ENCODE measurements around the gene MT4.
"Not testable (repeated sequence)": the region's sequence is repeated elsewhere in the genome, so short reads cannot be mapped to it uniquely, and the experiment has no call there.

Gene MT4

DNA sequence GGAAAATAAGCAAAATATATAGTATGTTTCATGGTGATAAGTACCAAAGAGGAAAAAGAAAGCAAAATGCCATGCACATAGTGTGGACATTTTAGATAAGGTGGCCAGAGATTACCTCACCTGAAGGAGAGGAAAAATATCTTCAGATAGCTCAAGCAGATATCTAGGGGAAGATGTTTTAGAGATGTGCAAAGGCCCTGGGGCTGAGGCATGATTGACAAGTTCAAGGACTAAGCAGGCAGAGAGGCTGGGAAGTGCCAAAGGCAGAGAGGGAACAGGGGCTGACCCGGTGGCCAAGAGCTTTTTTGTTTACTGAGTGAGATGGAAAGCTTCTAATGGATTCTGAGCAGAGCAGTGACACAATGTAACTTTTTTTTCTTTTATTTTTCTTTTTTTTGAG is 4.4 kb upstream of the MT4 start:
- Histone ChIP-seq H3K27ac (ENCODE audit: low read depth, low read length) (no peak overlapping the region), H3K36me3 (ENCODE audit: control insufficient read depth, insufficient read depth, low read length) (no peaks in the 10 kb centered on the region), H3K9ac (ENCODE audit: low read length) (no peak overlapping the region), H3K27me3 (ENCODE audit: control insufficient read depth, insufficient read depth, low read length) (no peaks in the 10 kb centered on the region; the same call in none of the 2 replicates), H3K4me1 (ENCODE audit: control insufficient read depth, insufficient read depth, low read length) (no peaks in the 10 kb centered on the region), H3K9me3 (ENCODE audit: control insufficient read depth, insufficient read depth, low read depth, low read length) (no peaks in the 10 kb centered on the region), H3K4me3 (ENCODE audit: low read depth, low read length) (no peak overlapping the region)

- Histone ChIP-seq H3K9ac (ENCODE audit: low read length) (no peak overlapping the region), H3K27ac (ENCODE audit: low read depth, low read length) (no peak overlapping the region)
These were observed 3.7 kb upstream of the MT4 start for GRCh38 chr16:56561126-56561525.

DNA sequence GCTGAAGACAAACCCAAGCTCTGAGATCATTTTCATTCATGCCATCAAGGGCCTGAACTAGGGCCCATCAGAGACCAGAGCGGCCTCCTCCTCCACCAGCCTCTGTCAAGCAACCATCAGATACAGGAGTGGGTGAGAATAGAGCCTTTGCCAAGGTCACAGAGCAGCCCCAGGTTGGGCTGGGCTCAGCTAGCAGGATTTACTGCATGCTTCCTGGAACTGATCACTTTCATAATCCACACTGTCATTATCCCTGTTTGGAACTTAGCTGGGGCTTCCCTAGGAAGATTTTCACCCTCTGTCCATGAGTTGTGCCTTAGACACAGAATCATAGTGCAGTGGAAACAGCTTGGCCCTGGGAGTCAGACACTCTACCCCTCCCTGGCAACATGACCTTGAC is 5.1 kb downstream of the MT4 start:
- H3K27me3 ChIP-seq (ENCODE audit: control insufficient read depth, insufficient read depth, low read length): peaks cover 4% of the 10 kb centered on the region; the same call in 1 of the 2 replicates
- H3K36me3 ChIP-seq (ENCODE audit: control insufficient read depth, insufficient read depth, low read length): no peaks in the 10 kb centered on the region
- no peaks in the 10 kb centered on the region for H3K4me1 ChIP-seq (ENCODE audit: control insufficient read depth, insufficient read depth, low read length)

More at GRCh38 chr16:56561126-56561525, 3.7 kb upstream of the MT4 start:
- Histone ChIP-seq H3K36me3 (ENCODE audit: control insufficient read depth, insufficient read depth, low read length) (no peaks in the 10 kb centered on the region), H3K27me3 (ENCODE audit: control insufficient read depth, insufficient read depth, low read length) (no peaks in the 10 kb centered on the region; the same call in none of the 2 replicates), H3K4me3 (ENCODE audit: low read depth, low read length) (no peak overlapping the region), H3K4me1 (ENCODE audit: control insufficient read depth, insufficient read depth, low read length) (no peaks in the 10 kb centered on the region), H3K9me3 (ENCODE audit: control insufficient read depth, insufficient read depth, low read depth, low read length) (no peaks in the 10 kb centered on the region)

DNA sequence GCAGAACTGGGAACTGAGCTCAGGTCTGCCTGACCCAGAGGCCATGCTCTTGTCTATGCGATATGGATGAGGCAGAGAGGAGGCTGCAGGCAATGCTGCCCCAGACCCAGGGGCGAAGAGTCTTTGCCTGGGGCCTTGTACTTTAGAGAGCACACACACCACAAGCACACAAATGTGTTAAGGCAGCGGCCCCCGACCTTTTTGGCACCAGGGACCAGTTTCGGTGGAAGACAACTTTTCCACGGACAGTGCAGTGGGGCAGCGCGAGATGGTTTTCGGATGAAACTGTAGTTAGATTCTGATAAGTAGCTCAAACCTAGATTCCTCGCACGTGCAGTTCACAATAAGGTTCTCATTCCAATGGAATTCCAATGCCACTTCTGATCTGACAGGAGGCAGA is 6.7 kb downstream of the MT4 start:
- Histone ChIP-seq H3K27ac (ENCODE audit: low read depth, low read length) (no peak overlapping the region), H3K27me3 (ENCODE audit: control insufficient read depth, insufficient read depth, low read length) (peaks cover 4% of the 10 kb centered on the region; the same call in 1 of the 2 replicates), H3K4me3 (ENCODE audit: low read depth, low read length) (no peak overlapping the region), H3K9me3 (ENCODE audit: control insufficient read depth, insufficient read depth, low read depth, low read length) (peaks cover 5% of the 10 kb centered on the region), H3K9ac (ENCODE audit: low read length) (no peak overlapping the region), H3K4me1 (ENCODE audit: control insufficient read depth, insufficient read depth, low read length) (no peaks in the 10 kb centered on the region), H3K36me3 (ENCODE audit: control insufficient read depth, insufficient read depth, low read length) (no peaks in the 10 kb centered on the region)

More for the DNA sequence above, 5.1 kb downstream of the MT4 start:
- no peak overlapping the region for H3K9ac ChIP-seq (ENCODE audit: low read length)
- H3K9me3 ChIP-seq (ENCODE audit: control insufficient read depth, insufficient read depth, low read depth, low read length): peaks cover 5% of the 10 kb centered on the region
- H3K4me3 ChIP-seq (ENCODE audit: low read depth, low read length): no peak overlapping the region
- H3K27ac ChIP-seq (ENCODE audit: low read depth, low read length): no peak overlapping the region

GRCh38 chr16:56574625-56575024 is 9.8 kb downstream of the MT4 start:
- Histone ChIP-seq H3K27me3 (ENCODE audit: control insufficient read depth, insufficient read depth, low read length) (no peaks in the 10 kb centered on the region), H3K4me3 (ENCODE audit: low read depth, low read length) (no peak overlapping the region), H3K9ac (ENCODE audit: low read length) (no peak overlapping the region), H3K9me3 (ENCODE audit: control insufficient read depth, insufficient read depth, low read depth, low read length) (peaks cover 9% of the 10 kb centered on the region), H3K27ac (ENCODE audit: low read depth, low read length) (no peak overlapping the region), H3K36me3 (ENCODE audit: control insufficient read depth, insufficient read depth, low read length) (no peaks in the 10 kb centered on the region), H3K4me1 (ENCODE audit: control insufficient read depth, insufficient read depth, low read length) (no peaks in the 10 kb centered on the region)

DNA sequence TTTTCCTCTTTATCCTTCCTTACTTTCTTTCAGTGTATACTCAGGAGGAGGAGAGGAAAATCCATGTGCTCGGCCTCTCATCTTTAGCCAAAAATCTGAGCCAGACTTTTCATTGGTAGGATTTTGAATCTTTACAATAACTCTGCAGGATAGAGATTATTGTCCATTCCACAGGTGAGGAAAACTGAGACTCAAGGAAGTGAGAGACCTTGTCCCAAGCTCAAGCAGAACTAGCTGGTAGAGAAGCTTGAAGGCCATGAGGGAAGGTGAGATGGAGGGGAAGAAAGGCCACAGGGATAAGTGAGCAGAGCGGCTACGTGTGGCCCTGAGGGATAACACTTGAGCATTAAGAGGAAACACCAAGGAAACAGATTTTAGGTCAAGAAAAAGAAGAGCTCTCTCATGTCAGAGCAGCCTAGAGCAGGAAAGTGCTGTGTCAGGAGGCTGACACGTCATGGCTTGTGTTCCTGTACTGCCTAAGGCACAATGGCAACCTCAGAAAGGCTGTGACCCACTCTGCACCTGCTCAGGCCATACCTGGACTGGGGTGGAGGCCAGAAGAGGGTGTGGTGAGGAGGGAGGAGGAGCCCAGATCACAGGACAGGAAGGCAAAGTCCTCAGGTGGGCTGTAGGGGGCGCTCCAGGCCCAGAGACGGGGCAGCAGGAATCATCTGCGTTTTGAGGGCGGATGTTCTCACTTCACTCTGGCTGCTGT is 11.9 kb downstream of the MT4 start:
- Histone ChIP-seq H3K36me3 (ENCODE audit: control insufficient read depth, insufficient read depth, low read length) (no peaks in the 10 kb centered on the region), H3K9ac (ENCODE audit: low read length) (no peak overlapping the region), H3K9me3 (ENCODE audit: control insufficient read depth, insufficient read depth, low read depth, low read length) (peaks cover 9% of the 10 kb centered on the region), H3K4me3 (ENCODE audit: low read depth, low read length) (no peak overlapping the region), H3K27me3 (ENCODE audit: control insufficient read depth, insufficient read depth, low read length) (no peaks in the 10 kb centered on the region), H3K4me1 (ENCODE audit: control insufficient read depth, insufficient read depth, low read length) (no peaks in the 10 kb centered on the region), H3K27ac (ENCODE audit: low read depth, low read length) (no peak overlapping the region)

DNA sequence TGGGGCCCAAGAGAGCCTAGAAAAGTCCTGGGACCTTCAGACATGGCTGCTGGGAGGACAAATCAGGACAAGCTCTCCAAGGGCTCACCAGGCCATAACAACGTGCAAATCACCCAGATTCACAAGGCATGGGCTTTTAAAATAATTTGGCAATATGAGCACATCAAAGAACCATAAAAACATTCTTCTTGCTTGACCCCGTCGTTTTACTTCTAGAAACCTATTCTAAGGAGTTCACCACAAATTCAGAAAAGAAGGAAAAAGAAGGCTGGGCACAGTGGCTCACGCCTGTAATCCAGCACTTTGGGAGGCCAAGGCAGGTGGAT is 12.4 kb downstream of the MT4 start:
- H3K4me1 ChIP-seq (ENCODE audit: control insufficient read depth, insufficient read depth, low read length): no peaks in the 10 kb centered on the region
- no peaks in the 10 kb centered on the region for H3K27me3 ChIP-seq (ENCODE audit: control insufficient read depth, insufficient read depth, low read length)
- no peak overlapping the region for H3K4me3 ChIP-seq (ENCODE audit: low read depth, low read length)
- no peak overlapping the region for H3K9ac ChIP-seq (ENCODE audit: low read length)
- no peaks in the 10 kb centered on the region for H3K36me3 ChIP-seq (ENCODE audit: control insufficient read depth, insufficient read depth, low read length)
- peaks cover 9% of the 10 kb centered on the region for H3K9me3 ChIP-seq (ENCODE audit: control insufficient read depth, insufficient read depth, low read depth, low read length)
- H3K27ac ChIP-seq (ENCODE audit: low read depth, low read length): no peak overlapping the region

DNA sequence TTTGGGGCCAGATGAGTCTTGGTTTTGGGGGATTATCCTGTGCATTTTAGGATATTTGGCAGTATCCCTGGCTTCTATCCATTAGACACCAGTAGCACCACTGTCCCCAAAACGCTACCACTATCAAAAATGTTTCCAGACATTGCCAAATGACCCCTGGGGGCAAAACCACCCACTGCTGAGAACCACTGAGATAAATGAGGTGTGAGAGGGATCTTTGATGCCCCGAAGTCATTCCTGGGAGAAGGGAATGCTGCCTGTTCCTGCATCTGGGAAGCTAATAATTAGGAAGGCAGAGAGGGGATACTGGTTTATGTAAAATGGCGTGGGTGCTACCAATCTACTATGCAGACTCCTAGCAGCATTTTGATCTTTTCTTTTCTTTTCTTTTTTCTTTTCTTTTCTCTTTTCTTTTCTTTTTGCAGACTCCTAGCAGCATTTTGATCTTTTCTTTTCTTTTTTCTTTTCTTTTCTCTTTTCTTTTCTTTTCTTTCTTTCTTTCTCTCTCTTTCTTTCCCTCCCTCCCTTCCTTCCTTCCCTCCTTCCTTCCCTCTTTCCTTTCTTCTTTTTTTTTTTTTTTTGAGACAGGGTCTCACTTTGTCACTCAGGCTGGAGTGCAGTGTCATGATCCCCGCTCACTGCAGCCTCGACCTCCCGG is 15.6 kb downstream of the MT4 start:
- no peaks in the 10 kb centered on the region for H3K4me1 ChIP-seq (ENCODE audit: control insufficient read depth, insufficient read depth, low read length)
- no peaks in the 10 kb centered on the region for H3K36me3 ChIP-seq (ENCODE audit: control insufficient read depth, insufficient read depth, low read length)
- peaks cover 4% of the 10 kb centered on the region; the same call in 1 of the 2 replicates for H3K9me3 ChIP-seq (ENCODE audit: control insufficient read depth, insufficient read depth, low read depth, low read length)
- H3K9ac ChIP-seq (ENCODE audit: low read length): no peak overlapping the region
- H3K4me3 ChIP-seq (ENCODE audit: low read depth, low read length): no peak overlapping the region
- no peak overlapping the region for H3K27ac ChIP-seq (ENCODE audit: low read depth, low read length)
- H3K27me3 ChIP-seq (ENCODE audit: control insufficient read depth, insufficient read depth, low read length): peaks cover 8% of the 10 kb centered on the region; the same call in 1 of the 2 replicates

DNA sequence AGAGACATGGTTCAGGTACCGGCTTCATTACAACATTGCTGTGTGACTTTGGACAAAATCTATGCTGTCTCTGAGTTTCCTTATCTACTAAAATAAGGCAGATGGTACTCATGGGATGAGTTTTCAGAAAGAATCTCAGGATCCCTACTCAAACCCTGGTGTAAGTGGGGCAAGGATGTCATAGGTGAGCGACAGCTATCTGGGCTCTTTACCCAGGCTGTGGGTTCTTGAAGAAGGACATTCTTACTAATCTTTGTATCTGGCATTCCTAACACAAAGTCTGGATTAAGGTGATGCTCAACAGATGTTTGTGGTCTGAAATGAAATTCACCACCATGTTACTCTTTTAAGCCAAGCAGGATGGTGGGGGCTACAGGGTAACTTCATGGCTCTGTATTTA is 18.0 kb downstream of the MT4 start:
- not testable (repeated sequence) for H3K4me3 ChIP-seq (ENCODE audit: low read depth, low read length); H3K9ac ChIP-seq (ENCODE audit: low read length); H3K27ac ChIP-seq (ENCODE audit: low read depth, low read length); H3K36me3 ChIP-seq (ENCODE audit: control insufficient read depth, insufficient read depth, low read length); H3K9me3 ChIP-seq (ENCODE audit: control insufficient read depth, insufficient read depth, low read depth, low read length); H3K4me1 ChIP-seq (ENCODE audit: control insufficient read depth, insufficient read depth, low read length)
- peaks cover 28% of the 10 kb centered on the region for H3K27me3 ChIP-seq (ENCODE audit: control insufficient read depth, insufficient read depth, low read length)

DNA sequence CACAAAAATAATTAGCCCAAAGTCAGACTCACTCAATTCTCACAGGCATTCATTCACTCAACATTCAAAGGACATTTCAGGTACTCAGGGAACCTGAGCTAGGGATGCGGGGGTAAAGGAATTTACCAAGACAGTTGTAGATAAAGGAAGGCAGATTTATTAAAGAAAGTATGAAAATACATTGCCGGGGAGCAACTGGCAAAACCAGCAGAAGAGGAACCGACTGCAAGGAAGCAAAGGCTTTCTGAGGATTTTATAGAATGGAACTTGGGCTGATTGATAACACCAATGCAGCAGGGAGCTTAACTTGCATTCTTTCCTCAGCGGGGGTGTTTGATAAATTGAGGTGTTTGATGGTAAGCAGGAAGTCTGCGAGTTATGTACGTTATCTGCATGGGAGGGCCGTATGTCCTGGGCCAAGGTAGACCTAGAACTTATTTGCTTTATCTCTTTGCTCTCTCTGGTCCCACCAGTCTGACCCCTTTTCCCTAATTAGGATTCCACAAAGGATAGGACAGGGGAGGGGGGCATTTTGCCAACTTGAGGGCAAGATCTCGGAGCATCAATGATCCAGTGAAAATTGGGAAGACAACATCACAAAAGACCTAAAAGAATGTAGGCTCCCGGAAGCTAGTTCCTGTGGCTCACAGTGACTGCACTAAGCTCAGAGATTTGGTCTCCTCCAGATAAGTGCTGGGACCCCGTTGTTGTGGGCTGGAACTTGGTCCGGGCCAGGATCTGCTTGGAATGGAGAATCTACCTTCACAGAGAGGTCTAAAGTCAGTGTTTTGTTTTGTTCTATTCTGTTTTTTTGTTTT is 18.7 kb downstream of the MT4 start:
- Histone ChIP-seq H3K27me3 (ENCODE audit: control insufficient read depth, insufficient read depth, low read length) (peaks cover 35% of the 10 kb centered on the region), H3K4me3 (ENCODE audit: low read depth, low read length) (no peak overlapping the region), H3K9ac (ENCODE audit: low read length) (peak overlapping the region; percentile 19), H3K36me3 (ENCODE audit: control insufficient read depth, insufficient read depth, low read length) (no peaks in the 10 kb centered on the region), H3K27ac (ENCODE audit: low read depth, low read length) (no peak overlapping the region), H3K9me3 (ENCODE audit: control insufficient read depth, insufficient read depth, low read depth, low read length) (no peaks in the 10 kb centered on the region), H3K4me1 (ENCODE audit: control insufficient read depth, insufficient read depth, low read length) (no peaks in the 10 kb centered on the region)

DNA sequence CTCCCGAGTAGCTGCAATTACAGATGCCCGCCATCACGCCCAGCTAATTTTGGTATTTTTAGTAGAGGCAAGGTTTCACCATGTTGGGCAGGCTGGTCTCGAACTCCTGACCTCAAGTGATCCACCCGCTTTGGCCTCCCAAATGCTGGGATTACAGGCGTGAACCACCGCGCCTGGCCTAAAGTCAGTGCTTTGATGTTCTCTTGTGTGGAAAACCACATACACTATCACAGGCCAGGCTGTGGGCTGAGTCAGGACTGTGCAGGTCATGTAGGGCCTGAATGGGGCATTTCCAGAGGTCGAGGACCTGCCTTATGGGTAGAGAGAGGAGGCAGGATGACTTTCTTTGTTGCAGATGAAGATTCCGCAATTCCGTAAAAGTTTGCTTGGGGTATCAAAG is 19.4 kb downstream of the MT4 start:
- no peak overlapping the region for H3K4me3 ChIP-seq (ENCODE audit: low read depth, low read length)
- H3K36me3 ChIP-seq (ENCODE audit: control insufficient read depth, insufficient read depth, low read length): no peaks in the 10 kb centered on the region
- peaks cover 42% of the 10 kb centered on the region for H3K27me3 ChIP-seq (ENCODE audit: control insufficient read depth, insufficient read depth, low read length)
- no peak overlapping the region for H3K27ac ChIP-seq (ENCODE audit: low read depth, low read length)
- no peak overlapping the region for H3K9ac ChIP-seq (ENCODE audit: low read length)
- H3K4me1 ChIP-seq (ENCODE audit: control insufficient read depth, insufficient read depth, low read length): no peaks in the 10 kb centered on the region
- H3K9me3 ChIP-seq (ENCODE audit: control insufficient read depth, insufficient read depth, low read depth, low read length): no peaks in the 10 kb centered on the region

Measured in HUES6 (cell line).